Panc1 (cell line): ENCODE data around the gene WWTR1. TPM values are rescaled to one million over a fixed set of nuclear protein-coding genes. Genes with fewer than 3 reads are reported as not detected.

Source experiments
- ATAC-seq: fragments of 200-7000 bp; cut with Tn5 transposase; 2 replicates; pipeline ENCODE4 v1.9.1; 2020; ENCODE audit warnings: mild to moderate bottlenecking, moderate library complexity
- BruUV-seq: library from RNA; stranded (reverse); fragments of 400-500 nt; replicated peaks from 2 replicates; lab custom pipeline; 2021; lab: Mats Ljungman, UMichigan
- CTCF ChIA-PET: fragments of 300-600 bp; sonication (Branson Sonifier 250); formaldehyde crosslinking; loops from one replicate; lab custom pipeline; 2022; ENCODE audit warnings: antibody characterized with exemption; lab: Charles Lee
- POLR2A ChIA-PET: fragments of 300-600 bp; sonication (Branson Sonifier 250); formaldehyde crosslinking; loops from one replicate; lab custom pipeline; 2022; ENCODE audit warnings: antibody characterized with exemption; lab: Charles Lee
- DNase-seq: peaks from one replicate; pipeline ENCODE4 v3.0.0-alpha.2; 2010; ENCODE audit warnings: low read depth, low spot score
- H3K27ac ChIP-seq: 2 replicates; pipeline ENCODE4 v1.5.1; 2011; ENCODE audit warnings: mild to moderate bottlenecking, low read length, inconsistent platforms
- H3K27me3 ChIP-seq: fragments of 200-500 bp; sonication (Bioruptor generic); 2 replicates; pipeline ENCODE4 v1.6.0; 2014; ENCODE audit warnings: low read length, inconsistent platforms; ENCODE audit not compliant: control insufficient read depth, insufficient read depth
- H3K36me3 ChIP-seq: fragments of 200-500 bp; sonication (Bioruptor generic); 2 replicates; pipeline ENCODE4 v1.5.1; 2014; ENCODE audit warnings: inconsistent platforms, mild to moderate bottlenecking, low read length, moderate library complexity; ENCODE audit not compliant: control insufficient read depth, insufficient read depth
- H3K4me1 ChIP-seq: 2 replicates; pipeline ENCODE4 v1.5.1; 2011; ENCODE audit warnings: inconsistent platforms, mild to moderate bottlenecking, low read length, moderate library complexity; ENCODE audit not compliant: control insufficient read depth, insufficient read depth
- H3K4me3 ChIP-seq, 2 experiments: 2 replicates each; pipeline ENCODE4 v1.5.1; 2011 to 2012; ENCODE audit warnings: low read depth in 2 of 2, low read length in 2 of 2, mild to moderate bottlenecking in 2 of 2, inconsistent platforms in 1 of 2, moderate library complexity in 1 of 2
- H3K9me3 ChIP-seq: fragments of 200-500 bp; sonication (Bioruptor generic); 2 replicates; pipeline ENCODE4 v1.5.1; 2014; ENCODE audit warnings: low read depth, mild to moderate bottlenecking, inconsistent platforms, low read length, moderate library complexity; ENCODE audit not compliant: control insufficient read depth, insufficient read depth
- POLR2AphosphoS5 ChIP-seq: IDR thresholded peaks from 2 replicates; pipeline ENCODE4 v1.6.1; 2012; ENCODE audit warnings: mild to moderate bottlenecking, low read depth, low read length, moderate library complexity
- SIN3A ChIP-seq: IDR thresholded peaks from 2 replicates; pipeline ENCODE4 v1.6.1; 2012; ENCODE audit warnings: low read depth, mild to moderate bottlenecking, low read length, moderate library complexity, borderline replicate concordance; ENCODE audit not compliant: insufficient read depth
- TCF7L2 ChIP-seq: IDR thresholded peaks from 2 replicates; pipeline ENCODE4 v1.6.1; 2011; ENCODE audit warnings: mild to moderate bottlenecking, low read depth, low read length, inconsistent platforms
- in situ Hi-C: cut with HindIII; loops from 2 replicates; pipeline ENCODE4 v1.10.0; 2016; ENCODE audit warnings: low sequenced_read_pairs, low pct_unique_long_range_greater_than_20kb
- intact Hi-C: fragments of 100-400 bp; cut with micrococcal nuclease; formaldehyde crosslinking; loops from one replicate; pipeline ENCODE4 v1.10.0; 2022; ENCODE audit not compliant: unreplicated experiment
- total RNA-seq: library from RNA; stranded (reverse); gene quantifications from one replicate; pipeline ENCODE4 v1.2.1, GENCODE V29; 2021; ENCODE audit not compliant: unreplicated experiment
- TF ChIP-seq, protein P1 (sequence below), 2 experiments: IDR thresholded peaks; 2 replicates each; pipeline ENCODE4 v1.6.1; 2011 to 2012; ENCODE audit warnings: low read depth in 2 of 2, control low read depth in 1 of 2, low read length in 1 of 2, mild to moderate bottlenecking in 1 of 2, moderate library complexity in 1 of 2; ENCODE audit not compliant: insufficient read depth in 1 of 2
- TF ChIP-seq, protein P2 (sequence below): fragments of 450-650 bp; IDR thresholded peaks from 2 replicates; pipeline ENCODE4 v1.5.1; 2017; ENCODE audit warnings: mild to moderate bottlenecking

Gene WWTR1
- total RNA-seq, 1 experiment from 2014 or later = 298 TPM

GRCh38 chr3:149586871-149587270 is 71.0 kb downstream of the WWTR1 start:
- H3K27ac ChIP-seq = peak overlapping the region; percentile 100
- POLR2A ChIA-PET = interaction anchor here (0.6 to 1.2 kb wide), 4 partner anchors 11 to 80 kb away, joined by 3 to 7 read pairs (median 4); partner anchors contain the start of gene WWTR1
- intact Hi-C loops (no loop called here), in situ Hi-C loops (no loop called here)
- CTCF ChIA-PET = interaction anchor here (0.5 kb wide), 1 partner anchor 56 kb away, joined by 5 read pairs; no protein-coding TSS in a partner anchor
- H3K4me3 ChIP-seq = peak overlapping the region in 1 of 2 experiments; percentile 15; a peak in 2 of 4 replicates
- peaks cover 100% of the 10 kb centered on the region for H3K4me1 ChIP-seq
- H3K36me3 ChIP-seq = no peaks in the 10 kb centered on the region; the same call in 1 of the 2 replicates
- no peaks in the 10 kb centered on the region for H3K27me3 ChIP-seq
- H3K9me3 ChIP-seq = no peaks in the 10 kb centered on the region
- peak; percentile 29; the same call in 1 of the 2 replicates for TF ChIP-seq POLR2AphosphoS5
- TF ChIP-seq, protein P1, sequence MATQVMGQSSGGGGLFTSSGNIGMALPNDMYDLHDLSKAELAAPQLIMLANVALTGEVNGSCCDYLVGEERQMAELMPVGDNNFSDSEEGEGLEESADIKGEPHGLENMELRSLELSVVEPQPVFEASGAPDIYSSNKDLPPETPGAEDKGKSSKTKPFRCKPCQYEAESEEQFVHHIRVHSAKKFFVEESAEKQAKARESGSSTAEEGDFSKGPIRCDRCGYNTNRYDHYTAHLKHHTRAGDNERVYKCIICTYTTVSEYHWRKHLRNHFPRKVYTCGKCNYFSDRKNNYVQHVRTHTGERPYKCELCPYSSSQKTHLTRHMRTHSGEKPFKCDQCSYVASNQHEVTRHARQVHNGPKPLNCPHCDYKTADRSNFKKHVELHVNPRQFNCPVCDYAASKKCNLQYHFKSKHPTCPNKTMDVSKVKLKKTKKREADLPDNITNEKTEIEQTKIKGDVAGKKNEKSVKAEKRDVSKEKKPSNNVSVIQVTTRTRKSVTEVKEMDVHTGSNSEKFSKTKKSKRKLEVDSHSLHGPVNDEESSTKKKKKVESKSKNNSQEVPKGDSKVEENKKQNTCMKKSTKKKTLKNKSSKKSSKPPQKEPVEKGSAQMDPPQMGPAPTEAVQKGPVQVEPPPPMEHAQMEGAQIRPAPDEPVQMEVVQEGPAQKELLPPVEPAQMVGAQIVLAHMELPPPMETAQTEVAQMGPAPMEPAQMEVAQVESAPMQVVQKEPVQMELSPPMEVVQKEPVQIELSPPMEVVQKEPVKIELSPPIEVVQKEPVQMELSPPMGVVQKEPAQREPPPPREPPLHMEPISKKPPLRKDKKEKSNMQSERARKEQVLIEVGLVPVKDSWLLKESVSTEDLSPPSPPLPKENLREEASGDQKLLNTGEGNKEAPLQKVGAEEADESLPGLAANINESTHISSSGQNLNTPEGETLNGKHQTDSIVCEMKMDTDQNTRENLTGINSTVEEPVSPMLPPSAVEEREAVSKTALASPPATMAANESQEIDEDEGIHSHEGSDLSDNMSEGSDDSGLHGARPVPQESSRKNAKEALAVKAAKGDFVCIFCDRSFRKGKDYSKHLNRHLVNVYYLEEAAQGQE (IDR thresholded peaks at IDR 0.05; ENCODE audit: insufficient read depth in 1 of 2, low read depth in 2 of 2, low read length in 1 of 2) = no peak
- DNase-seq = peak; percentile 88
- no TSS peak for BruUV-seq
- peak; percentile 62 for ATAC-seq

DNA sequence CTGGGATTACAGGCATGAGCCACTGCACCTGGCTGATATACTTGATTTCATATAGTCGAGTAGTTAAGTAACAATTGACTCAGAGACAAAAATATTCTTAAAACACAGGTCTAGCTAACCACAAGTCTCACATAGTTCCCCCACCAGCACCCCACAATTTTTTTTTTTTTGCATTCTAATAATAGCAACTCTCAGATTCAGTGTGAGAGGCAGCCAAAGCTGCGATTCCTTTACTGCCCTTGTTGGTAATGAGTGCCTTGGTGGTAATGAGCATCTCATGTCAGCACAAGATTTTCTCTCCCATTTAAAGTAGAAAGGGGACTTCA is 72.5 kb downstream of the WWTR1 start:
- DNase-seq (no peak), ATAC-seq (no peak)
- intact Hi-C loops = no loop called here
- Histone ChIP-seq H3K4me3 (no peak overlapping the region), H3K36me3 (no peaks in the 10 kb centered on the region; the same call in 1 of the 2 replicates), H3K4me1 (peaks cover 100% of the 10 kb centered on the region), H3K27ac (peak overlapping the region; percentile 100), H3K9me3 (no peaks in the 10 kb centered on the region), H3K27me3 (no peaks in the 10 kb centered on the region)
- no TSS peak for BruUV-seq
- POLR2A ChIA-PET = interaction anchor here (0.7 kb wide), 1 partner anchor 30 kb away, joined by 6 read pairs; no protein-coding TSS in a partner anchor
- in situ Hi-C loops = no loop called here
- CTCF ChIA-PET = interaction anchor here (0.7 kb wide), 1 partner anchor 186 kb away, joined by 4 read pairs; no protein-coding TSS in a partner anchor
- TF ChIP-seq TCF7L2 (no peak), POLR2AphosphoS5 (no peak)

- DNase-seq (no peak), ATAC-seq (no peak)
- peak overlapping the region; percentile 100 for H3K27ac ChIP-seq
- no peaks in the 10 kb centered on the region for H3K9me3 ChIP-seq
- in situ Hi-C loops = no loop called here
- ChIA-PET POLR2A (interaction anchor here (0.6 kb wide), 1 partner anchor 30 kb away, joined by 5 read pairs; no protein-coding TSS in a partner anchor), CTCF (no interaction called here)
- H3K27me3 ChIP-seq = no peaks in the 10 kb centered on the region
- TF ChIP-seq POLR2AphosphoS5 = no peak
- TF ChIP-seq, protein P1 (IDR thresholded peaks at IDR 0.05; ENCODE audit: insufficient read depth in 1 of 2, low read depth in 2 of 2, low read length in 1 of 2) = no peak
- TF ChIP-seq, protein P2, sequence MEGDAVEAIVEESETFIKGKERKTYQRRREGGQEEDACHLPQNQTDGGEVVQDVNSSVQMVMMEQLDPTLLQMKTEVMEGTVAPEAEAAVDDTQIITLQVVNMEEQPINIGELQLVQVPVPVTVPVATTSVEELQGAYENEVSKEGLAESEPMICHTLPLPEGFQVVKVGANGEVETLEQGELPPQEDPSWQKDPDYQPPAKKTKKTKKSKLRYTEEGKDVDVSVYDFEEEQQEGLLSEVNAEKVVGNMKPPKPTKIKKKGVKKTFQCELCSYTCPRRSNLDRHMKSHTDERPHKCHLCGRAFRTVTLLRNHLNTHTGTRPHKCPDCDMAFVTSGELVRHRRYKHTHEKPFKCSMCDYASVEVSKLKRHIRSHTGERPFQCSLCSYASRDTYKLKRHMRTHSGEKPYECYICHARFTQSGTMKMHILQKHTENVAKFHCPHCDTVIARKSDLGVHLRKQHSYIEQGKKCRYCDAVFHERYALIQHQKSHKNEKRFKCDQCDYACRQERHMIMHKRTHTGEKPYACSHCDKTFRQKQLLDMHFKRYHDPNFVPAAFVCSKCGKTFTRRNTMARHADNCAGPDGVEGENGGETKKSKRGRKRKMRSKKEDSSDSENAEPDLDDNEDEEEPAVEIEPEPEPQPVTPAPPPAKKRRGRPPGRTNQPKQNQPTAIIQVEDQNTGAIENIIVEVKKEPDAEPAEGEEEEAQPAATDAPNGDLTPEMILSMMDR = no peak
- no peak for TF ChIP-seq TCF7L2
- TF ChIP-seq SIN3A = no peak
- H3K4me3 ChIP-seq = 0 out of 4 replicates have a peak overlapping the region, but pooled peaks of 1 of the 2 experiments have one; percentile 2
- H3K4me1 ChIP-seq = peaks cover 100% of the 10 kb centered on the region
- intact Hi-C loops = loop anchor here (5.0 kb wide), 1 partner anchor 58 kb away; no protein-coding TSS in a partner anchor
- no peaks in the 10 kb centered on the region for H3K36me3 ChIP-seq
- BruUV-seq = no TSS peak
Observed at GRCh38 chr3:149583921-149584635, 73.7 kb downstream of the WWTR1 start.
